Loucy (cell line): ENCODE results near the gene DSCAML1.

Experiments
- H2AFZ ChIP-seq: fragments of 200-600 bp; sonication (generic); 2 replicates; pipeline ENCODE4 v1.6.0; 2016; ENCODE audit warnings: antibody characterized with exemption, mild to moderate bottlenecking, low read length, moderate library complexity
- H3F3A ChIP-seq: fragments of 200-600 bp; 2 replicates; pipeline ENCODE4 v1.6.0; 2016; ENCODE audit warnings: antibody characterized with exemption, low read depth, mild to moderate bottlenecking
- H3K27me3 ChIP-seq: fragments of 200-600 bp; sonication (generic); 2 replicates; pipeline ENCODE4 v1.6.1; 2014; ENCODE audit warnings: low read length, mild to moderate bottlenecking; ENCODE audit not compliant: insufficient read depth, poor library complexity, severe bottlenecking
- H3K36me3 ChIP-seq: fragments of 200-600 bp; sonication (generic); 2 replicates; pipeline ENCODE4 v1.6.1; 2016; ENCODE audit warnings: low read length; ENCODE audit not compliant: insufficient read depth
- H3K4me1 ChIP-seq: fragments of 200-600 bp; sonication (generic); 2 replicates; pipeline ENCODE4 v1.5.1; 2014; ENCODE audit warnings: low read length, mild to moderate bottlenecking; ENCODE audit not compliant: insufficient read depth, poor library complexity, severe bottlenecking
- H3K4me2 ChIP-seq: fragments of 200-600 bp; sonication (generic); 2 replicates; pipeline ENCODE4 v1.6.0; 2014; ENCODE audit warnings: antibody characterized with exemption, low read length, low read depth, mild to moderate bottlenecking; ENCODE audit not compliant: poor library complexity, severe bottlenecking
- H3K4me3 ChIP-seq: fragments of 200-600 bp; sonication (generic); 2 replicates; pipeline ENCODE4 v1.5.1; 2014; ENCODE audit warnings: low read length, mild to moderate bottlenecking, mixed read lengths; ENCODE audit not compliant: poor library complexity, severe bottlenecking
- H3K79me2 ChIP-seq: fragments of 200-600 bp; sonication (generic); 2 replicates; pipeline ENCODE4 v1.6.1; 2014; ENCODE audit warnings: low read length; ENCODE audit not compliant: insufficient read depth
- H3K9ac ChIP-seq: fragments of 200-600 bp; sonication (generic); 2 replicates; pipeline ENCODE4 v1.6.0; 2014; ENCODE audit warnings: mild to moderate bottlenecking, low read depth, low read length, moderate library complexity; ENCODE audit not compliant: poor library complexity, severe bottlenecking
- H3K9me2 ChIP-seq: fragments of 200-600 bp; sonication (generic); replicated peaks from 2 replicates; pipeline ENCODE4 v1.6.1; 2016; ENCODE audit warnings: low read depth, low read length, mixed read lengths
- H3K9me3 ChIP-seq: fragments of 200-600 bp; sonication (generic); 2 replicates; pipeline ENCODE4 v1.6.1; 2014; ENCODE audit warnings: mild to moderate bottlenecking, antibody characterized with exemption, low read length, low read depth; ENCODE audit not compliant: insufficient read depth
- H4K20me1 ChIP-seq: fragments of 200-600 bp; sonication (generic); 2 replicates; pipeline ENCODE4 v1.6.0; 2014; ENCODE audit warnings: antibody characterized with exemption, low read length, mild to moderate bottlenecking; ENCODE audit not compliant: insufficient read depth, poor library complexity, severe bottlenecking
- EZH2phosphoT487 ChIP-seq: fragments of 200-600 bp; IDR thresholded peaks from 2 replicates; pipeline ENCODE4 v1.6.1; 2018; ENCODE audit warnings: antibody characterized with exemption, mild to moderate bottlenecking, moderate library complexity, borderline replicate concordance
- TF ChIP-seq, protein P1 (sequence below): fragments of 200-600 bp; sonication (generic); conservative IDR thresholded peaks from 2 replicates; pipeline ENCODE4 v1.5.1; 2014; ENCODE audit warnings: mild to moderate bottlenecking, antibody characterized with exemption, low read length

The DSCAML1 gene

DNA sequence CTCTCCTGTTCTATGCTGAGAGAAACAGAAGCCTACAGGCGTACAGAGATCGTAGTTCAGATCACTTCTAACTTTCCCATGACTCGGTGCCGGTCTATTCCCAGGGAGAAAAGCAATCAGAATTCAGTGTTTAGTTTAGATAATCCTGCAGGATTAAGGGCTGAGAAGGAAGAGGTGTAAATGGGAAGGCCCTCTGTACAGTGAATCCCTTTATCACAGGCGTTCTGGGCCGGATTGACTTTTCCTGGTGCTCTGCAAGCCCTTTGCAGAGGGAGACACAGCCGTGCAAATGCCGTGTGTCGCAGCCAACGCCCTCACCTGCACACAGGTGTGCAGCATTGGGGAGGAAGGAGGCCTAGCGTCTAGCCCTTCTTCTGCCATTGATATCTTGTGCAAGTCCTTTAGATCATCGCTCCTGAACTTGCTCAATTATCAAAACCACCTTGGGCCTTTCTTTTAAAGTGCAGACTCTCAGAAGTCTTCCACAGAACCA is 90.6 kb downstream of the DSCAML1 start:
- H3K27me3 ChIP-seq, result no peaks in the 10 kb centered on the region
- no peak overlapping the region for H2AFZ ChIP-seq

DNA sequence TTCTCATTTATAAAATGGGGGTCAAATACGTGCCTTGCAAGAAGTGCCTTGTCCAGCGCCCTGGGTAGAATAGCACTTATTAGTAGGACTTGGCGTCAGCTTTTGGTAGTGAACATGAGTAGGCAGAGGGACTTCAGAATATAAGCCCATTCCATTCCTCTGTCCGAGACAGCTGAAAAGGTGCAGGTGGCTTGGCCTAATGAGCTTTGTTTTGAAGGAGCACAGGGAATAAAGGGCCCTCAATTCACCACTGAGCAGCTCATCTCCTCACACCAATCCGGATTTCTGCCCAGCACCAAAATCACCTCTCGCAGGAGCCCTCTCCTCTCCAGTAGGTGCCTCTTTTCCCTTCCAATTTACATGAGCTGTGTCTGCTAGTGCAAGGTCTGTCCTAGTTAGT is 91.2 kb downstream of the DSCAML1 start:
- no peaks in the 10 kb centered on the region for H3F3A ChIP-seq
- H3K4me2 ChIP-seq, result no peak overlapping the region
- H3K79me2 ChIP-seq, result no peaks in the 10 kb centered on the region
- no peak overlapping the region for H3K4me3 ChIP-seq
- TF ChIP-seq EZH2phosphoT487, result no peak
- TF ChIP-seq, protein P1, sequence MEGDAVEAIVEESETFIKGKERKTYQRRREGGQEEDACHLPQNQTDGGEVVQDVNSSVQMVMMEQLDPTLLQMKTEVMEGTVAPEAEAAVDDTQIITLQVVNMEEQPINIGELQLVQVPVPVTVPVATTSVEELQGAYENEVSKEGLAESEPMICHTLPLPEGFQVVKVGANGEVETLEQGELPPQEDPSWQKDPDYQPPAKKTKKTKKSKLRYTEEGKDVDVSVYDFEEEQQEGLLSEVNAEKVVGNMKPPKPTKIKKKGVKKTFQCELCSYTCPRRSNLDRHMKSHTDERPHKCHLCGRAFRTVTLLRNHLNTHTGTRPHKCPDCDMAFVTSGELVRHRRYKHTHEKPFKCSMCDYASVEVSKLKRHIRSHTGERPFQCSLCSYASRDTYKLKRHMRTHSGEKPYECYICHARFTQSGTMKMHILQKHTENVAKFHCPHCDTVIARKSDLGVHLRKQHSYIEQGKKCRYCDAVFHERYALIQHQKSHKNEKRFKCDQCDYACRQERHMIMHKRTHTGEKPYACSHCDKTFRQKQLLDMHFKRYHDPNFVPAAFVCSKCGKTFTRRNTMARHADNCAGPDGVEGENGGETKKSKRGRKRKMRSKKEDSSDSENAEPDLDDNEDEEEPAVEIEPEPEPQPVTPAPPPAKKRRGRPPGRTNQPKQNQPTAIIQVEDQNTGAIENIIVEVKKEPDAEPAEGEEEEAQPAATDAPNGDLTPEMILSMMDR, result no peak
- no peaks in the 10 kb centered on the region for H3K27me3 ChIP-seq
- no peaks in the 10 kb centered on the region for H3K9me2 ChIP-seq
- H3K4me1 ChIP-seq, result peaks cover 12% of the 10 kb centered on the region
- no peaks in the 10 kb centered on the region for H4K20me1 ChIP-seq
- no peaks in the 10 kb centered on the region for H3K36me3 ChIP-seq
- H2AFZ ChIP-seq, result no peak overlapping the region
- H3K9me3 ChIP-seq, result no peaks in the 10 kb centered on the region
- no peak overlapping the region for H3K9ac ChIP-seq

More for the DNA sequence above, 90.6 kb downstream of the DSCAML1 start:
- H3K4me2 ChIP-seq, result no peak overlapping the region
- H3K4me3 ChIP-seq, result no peak overlapping the region
- H3K9me2 ChIP-seq, result no peaks in the 10 kb centered on the region
- no peaks in the 10 kb centered on the region for H3F3A ChIP-seq
- H3K36me3 ChIP-seq, result no peaks in the 10 kb centered on the region
- no peaks in the 10 kb centered on the region for H3K9me3 ChIP-seq
- H3K4me1 ChIP-seq, result peaks cover 11% of the 10 kb centered on the region
- no peaks in the 10 kb centered on the region for H4K20me1 ChIP-seq
- H3K9ac ChIP-seq, result no peak overlapping the region
- TF ChIP-seq, protein P1, result no peak
- no peak for TF ChIP-seq EZH2phosphoT487
- no peaks in the 10 kb centered on the region for H3K79me2 ChIP-seq

DNA sequence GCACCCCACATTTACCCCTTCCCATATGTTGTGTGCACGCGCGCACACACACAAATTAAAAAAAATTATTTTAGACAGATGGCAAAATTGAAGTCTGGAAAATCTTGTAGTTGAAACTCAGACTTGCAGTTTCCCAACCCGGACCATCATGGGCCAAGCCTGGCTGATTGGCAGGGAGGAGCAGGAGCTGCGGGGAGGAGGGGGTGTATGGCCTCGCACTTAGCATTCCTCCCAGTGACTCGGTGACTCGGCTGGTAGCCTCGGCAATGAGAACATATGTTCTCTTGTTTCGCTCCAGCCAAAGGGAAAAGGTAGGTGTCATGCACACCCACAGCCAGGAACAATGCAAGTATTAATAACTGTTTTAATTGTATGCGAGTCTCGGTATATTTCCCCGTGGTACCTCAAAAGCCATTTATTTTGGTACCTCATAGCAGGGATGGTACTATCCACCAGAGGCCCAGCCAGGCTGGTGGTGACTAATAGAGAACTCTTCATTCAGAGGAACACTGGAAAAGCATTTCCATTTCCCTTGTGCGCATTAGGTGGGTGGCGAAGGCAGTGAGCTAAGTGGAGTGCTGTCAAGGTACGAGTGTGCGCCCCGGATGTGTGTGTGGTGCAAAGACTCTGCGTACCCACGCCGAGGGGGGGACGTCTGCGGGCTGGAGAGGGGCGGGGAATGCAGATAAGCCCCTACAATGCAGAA is 92.5 kb downstream of the DSCAML1 start:
- TF ChIP-seq EZH2phosphoT487, result no peak
- TF ChIP-seq, protein P1, result no peak
- Histone ChIP-seq H3K4me2 (no peak overlapping the region), H2AFZ (no peak overlapping the region), H3K27me3 (no peaks in the 10 kb centered on the region), H3K9me2 (no peaks in the 10 kb centered on the region), H3K4me1 (peaks cover 12% of the 10 kb centered on the region), H3K4me3 (no peak overlapping the region), H3F3A (no peaks in the 10 kb centered on the region), H3K79me2 (no peaks in the 10 kb centered on the region), H3K9me3 (no peaks in the 10 kb centered on the region), H4K20me1 (no peaks in the 10 kb centered on the region), H3K36me3 (no peaks in the 10 kb centered on the region), H3K9ac (no peak overlapping the region)
